NAMALWA (cell line): ENCODE data around the gene ANKRD13D.

Experiments used
- DNase-seq: peaks from one replicate; pipeline ENCODE4 v3.0.0-alpha.2; 2015; ENCODE audit warnings: low spot score

The ANKRD13D gene

DNA sequence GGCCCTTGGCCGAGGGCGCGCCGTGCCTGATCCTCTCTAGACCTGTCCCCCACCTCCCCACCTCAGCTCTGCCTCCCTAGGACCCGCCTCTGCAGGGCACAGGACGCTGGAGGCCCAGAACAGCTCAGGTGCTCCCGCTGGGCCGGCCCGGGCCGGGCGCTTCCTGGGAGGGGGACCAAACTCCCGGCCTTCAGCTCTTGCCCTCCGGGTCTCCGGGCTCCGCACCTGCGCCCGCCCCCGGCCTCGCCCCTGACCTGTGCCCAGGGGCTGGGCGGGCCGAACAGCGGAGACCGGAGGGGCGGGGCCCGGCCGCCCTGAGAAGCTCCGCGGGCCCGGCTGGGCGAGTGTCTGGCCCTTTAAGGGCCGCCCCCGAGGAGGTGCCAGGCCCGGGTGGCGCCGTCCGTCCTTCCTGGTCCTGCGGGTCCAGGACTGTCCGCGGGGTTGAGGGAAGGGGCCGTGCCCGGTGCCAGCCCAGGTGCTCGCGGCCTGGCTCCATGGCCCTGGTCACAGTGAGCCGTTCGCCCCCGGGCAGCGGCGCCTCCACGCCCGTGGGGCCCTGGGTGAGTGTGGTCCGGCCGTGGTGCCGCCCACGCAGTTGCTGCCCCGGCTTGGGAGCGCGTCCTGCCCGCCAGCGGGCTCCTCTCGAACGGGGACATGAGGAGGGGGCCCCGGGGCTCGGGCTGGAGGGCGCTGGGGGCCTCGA is 14.2 kb downstream of the ANKRD13D start, which contains the start of gene SSH3:
Gene SSH3, plus strand, starts transcription at position 399 of the 703 bp plus-strand sequence. Its CDS starts 96 bp downstream, at position 495.
- no peak for DNase-seq

DNA sequence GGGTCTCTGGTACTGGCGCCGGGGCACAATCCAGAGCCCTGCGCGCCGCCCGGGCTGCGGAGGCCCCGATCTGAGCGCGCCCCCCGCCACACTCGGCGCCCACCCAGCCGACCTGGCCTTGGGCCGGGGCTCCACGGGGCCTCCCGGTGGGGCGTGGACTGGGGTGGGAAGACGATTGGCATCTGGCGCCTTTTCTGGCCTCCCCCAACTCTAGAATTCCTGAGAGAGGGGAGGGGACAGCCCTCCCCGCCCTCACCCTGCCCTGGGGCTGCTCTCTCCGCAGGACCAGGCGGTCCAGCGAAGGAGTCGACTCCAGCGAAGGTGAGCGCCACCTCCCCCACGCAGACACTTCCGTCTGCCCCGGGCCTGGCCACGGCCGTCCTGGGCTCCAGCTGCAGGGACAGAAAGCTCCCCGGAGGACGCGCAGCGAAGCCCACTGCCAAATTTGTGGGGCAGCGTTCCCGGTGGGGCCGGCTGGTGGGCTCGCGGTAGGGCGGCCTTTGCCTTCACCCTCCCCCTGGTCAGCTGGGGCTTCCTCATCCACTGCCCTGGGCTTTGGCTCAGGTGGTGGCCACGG is 14.8 kb downstream of the ANKRD13D start:
- no peak for DNase-seq

DNA sequence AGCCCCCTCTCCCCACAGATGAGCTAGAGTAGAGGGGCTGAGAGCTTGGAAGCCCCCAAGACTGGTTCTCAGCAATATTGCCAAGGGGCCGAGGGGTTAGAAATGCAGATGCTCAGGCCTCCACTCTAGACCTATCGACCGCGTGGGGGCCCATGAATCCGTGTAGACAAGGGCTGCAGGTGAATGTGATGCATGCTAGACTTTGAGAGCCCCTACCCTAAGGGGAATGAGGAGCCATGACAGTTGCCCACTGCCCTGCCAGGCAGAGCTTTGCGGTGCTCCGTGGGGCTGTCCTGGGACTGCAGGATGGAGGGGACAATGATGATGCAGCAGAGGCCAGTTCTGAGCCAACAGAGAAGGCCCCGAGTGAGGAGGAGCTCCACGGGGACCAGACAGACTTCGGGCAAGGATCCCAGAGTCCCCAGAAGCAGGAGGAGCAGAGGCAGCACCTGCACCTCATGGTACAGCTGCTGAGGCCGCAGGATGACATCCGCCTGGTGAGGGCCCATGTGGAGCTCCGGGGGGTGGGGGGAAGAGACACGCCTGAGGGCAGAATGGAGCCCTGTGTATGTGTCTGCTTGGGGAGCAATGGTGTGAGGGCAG is 15.5 kb downstream of the ANKRD13D start:
- DNase-seq, result no peak

DNA sequence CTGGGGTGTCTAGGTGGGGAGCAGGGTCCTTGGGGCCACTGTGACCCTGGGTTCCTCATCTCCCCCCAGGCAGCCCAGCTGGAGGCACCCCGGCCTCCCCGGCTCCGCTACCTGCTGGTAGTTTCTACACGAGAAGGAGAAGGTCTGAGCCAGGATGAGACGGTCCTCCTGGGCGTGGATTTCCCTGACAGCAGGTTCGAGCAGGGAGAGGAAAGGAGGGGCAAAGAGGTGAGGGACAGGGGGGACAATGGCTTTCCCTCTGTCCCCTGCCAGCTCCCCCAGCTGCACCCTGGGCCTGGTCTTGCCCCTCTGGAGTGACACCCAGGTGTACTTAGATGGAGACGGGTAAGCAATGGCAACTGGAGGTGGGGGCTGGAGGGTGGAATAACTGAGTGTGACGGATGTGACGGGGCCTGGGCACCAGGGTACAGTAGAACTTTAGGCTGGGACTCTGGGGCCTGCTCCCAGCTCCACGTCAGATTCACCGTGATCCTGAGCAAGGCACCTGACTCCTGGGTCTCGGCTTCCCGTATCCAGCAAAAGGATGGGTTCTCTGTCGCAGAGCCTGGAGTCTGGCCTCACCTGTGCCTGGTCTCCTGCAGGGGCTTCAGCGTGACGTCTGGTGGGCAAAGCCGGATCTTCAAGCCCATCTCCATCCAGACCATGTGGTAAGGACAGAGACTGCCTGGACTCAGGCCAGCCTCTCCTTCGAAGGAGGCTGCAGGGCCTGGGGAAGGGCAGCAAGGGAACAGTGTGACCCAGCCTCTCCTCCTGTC is 17.9 kb downstream of the ANKRD13D start:
- no peak for DNase-seq

DNA sequence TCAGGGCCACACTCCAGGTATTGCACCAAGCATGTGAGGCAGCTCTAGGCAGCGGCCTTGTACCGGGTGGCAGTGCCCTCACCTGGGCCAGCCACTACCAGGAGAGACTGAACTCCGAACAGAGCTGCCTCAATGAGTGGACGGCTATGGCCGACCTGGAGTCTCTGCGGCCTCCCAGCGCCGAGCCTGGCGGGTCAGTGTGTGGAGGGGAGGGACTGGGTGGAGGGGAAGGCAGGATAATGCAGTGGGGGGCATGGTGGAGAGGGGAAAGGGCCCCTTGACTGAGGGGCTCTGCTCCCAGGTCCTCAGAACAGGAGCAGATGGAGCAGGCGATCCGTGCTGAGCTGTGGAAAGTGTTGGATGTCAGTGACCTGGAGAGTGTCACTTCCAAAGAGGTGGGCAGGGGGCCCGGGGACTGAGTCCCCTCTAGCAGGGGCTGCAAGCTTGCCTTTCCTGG is 18.5 kb downstream of the ANKRD13D start:
- no peak for DNase-seq

DNA sequence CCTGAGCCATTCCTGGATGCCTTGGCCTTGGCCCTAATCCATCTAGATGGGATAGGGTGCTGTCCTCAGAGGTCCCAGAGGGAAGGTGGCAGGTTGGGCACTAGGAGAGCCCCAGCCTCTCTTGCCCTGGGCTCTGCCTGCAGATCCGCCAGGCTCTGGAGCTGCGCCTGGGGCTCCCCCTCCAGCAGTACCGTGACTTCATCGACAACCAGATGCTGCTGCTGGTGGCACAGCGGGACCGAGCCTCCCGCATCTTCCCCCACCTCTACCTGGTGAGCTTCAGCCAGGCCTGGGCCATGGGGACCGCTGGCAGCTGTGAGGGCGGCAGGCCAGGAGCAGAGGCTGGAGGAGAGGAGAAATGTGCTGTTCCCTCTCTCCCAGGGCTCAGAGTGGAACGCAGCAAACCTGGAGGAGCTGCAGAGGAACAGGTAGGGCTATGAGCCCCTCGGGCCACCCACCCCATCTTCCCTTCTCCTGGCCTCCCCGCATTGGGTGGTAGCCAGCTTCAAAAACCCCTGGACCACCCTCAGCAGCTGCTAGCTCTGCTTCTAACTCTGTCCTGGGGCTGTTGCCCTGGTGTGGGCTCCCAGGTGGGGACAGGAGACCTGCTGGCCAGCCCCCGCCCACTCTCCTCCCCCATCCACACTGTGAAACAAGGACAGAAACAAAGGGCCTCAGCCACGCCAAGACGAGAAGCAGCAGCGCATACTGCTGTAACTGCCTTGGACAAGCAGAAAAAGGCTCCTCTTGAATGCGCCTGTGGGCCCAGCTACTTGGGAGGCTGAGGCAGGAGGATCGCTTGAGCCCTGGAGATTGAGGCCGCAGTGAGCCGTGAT is 19.1 kb downstream of the ANKRD13D start:
- no peak for DNase-seq

DNA sequence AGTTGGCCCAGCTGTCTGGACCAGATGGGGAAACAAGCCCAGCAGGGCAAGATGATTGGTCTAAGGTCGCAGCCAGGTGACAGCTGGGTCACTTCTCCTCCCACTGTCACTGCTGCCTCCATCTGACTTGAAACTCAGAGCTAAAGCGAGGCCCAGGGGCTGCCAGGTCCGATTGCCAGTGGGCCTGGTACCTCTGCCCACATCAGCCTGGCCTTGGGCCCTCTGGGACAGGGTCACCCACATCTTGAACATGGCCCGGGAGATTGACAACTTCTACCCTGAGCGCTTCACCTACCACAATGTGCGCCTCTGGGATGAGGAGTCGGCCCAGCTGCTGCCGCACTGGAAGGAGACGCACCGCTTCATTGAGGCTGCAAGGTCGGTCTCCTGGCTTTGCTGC is 20.1 kb downstream of the ANKRD13D start:
- DNase-seq, result peak; percentile 41

DNA sequence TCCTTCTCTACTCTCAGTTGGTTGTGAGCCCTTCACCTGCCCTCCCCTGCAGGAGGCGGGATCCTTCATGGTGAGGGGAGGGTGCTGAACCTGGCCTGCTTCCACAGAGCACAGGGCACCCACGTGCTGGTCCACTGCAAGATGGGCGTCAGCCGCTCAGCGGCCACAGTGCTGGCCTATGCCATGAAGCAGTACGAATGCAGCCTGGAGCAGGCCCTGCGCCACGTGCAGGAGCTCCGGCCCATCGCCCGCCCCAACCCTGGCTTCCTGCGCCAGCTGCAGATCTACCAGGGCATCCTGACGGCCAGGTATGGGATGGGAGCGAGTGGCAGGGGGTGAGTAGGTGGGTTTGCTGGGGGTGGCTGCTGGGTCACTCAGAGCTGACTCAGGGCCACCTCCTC is 20.6 kb downstream of the ANKRD13D start:
- DNase-seq, result no peak

DNA sequence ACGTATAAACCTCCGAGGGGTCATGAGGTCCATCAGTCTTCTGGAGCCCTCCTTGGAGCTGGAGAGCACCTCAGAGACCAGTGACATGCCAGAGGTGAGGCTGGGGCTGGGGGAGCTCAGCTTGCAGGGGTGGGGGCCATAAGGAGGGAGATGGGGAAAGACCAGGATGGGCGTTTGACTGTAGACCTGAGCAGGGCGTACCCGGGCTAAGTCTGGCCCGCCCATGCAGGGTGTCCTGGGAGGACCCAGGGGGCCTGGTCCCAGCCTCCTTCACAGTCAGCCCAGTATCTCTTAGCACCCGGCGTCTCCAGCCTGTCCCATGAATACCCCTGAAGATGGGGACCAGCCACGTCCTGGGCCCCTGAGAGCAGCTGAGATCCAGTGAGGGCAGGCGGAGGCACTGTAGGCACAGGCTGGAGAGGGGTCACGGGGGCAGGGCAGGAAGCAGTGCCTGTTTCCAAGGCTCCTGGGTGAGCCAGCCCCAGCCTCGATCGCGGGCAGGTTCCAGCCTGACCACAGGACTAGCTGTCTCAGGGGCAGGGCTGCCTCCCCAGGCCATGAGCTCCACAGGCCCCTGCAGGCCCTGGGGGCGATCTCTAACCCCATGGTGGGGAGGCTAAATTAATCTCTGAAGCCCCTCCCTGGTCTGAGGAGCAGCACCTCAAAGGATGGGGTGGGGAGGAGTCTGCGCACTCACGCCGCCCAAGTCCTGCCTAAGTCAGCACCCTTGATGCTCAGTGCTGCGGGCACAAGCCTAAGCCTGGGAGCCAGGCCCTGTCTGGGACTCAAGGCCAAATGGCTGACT is 21.3 kb downstream of the ANKRD13D start:
- no peak for DNase-seq

DNA sequence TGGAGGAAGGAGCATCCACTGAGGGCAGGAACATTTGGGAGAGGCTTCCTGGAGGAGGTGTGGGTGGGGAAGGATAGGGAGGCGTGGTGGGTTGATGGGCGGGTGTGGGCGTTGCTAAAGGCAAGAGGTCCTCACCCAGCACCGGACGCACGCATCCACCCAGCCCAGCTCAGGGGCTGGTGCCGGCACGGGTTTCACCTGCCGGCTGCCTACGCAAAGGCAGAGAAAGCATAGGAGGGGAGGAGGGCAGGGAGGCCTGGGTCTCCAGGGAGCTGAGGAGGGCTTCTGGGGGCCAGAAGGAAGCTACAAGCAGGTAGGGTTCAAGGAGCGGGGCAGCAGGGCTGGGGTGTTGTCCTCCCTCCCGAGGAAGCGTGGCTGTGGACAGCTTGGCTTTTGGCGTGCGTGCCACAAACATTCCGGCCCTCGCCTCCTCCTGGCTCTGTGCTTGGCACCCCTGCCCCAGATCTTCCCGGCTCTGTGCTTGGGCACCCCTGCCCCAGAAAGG is 22.0 kb downstream of the ANKRD13D start:
- DNase-seq, result no peak

DNA sequence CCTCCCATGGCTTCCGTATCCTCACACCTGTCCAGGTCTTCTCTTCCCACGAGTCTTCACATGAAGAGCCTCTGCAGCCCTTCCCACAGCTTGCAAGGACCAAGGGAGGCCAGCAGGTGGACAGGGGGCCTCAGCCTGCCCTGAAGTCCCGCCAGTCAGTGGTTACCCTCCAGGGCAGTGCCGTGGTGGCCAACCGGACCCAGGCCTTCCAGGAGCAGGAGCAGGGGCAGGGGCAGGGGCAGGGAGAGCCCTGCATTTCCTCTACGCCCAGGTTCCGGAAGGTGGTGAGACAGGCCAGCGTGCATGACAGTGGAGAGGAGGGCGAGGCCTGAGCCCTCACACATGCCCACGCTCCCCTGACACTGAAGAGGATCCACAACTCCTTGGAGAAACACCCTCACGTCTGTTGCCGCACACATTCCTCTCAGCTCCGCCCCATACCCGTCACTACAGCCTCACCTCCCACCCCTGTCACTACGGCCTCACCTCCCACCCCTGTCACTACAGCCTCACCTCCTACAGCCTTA is 22.5 kb downstream of the ANKRD13D start:
- no peak for DNase-seq

DNA sequence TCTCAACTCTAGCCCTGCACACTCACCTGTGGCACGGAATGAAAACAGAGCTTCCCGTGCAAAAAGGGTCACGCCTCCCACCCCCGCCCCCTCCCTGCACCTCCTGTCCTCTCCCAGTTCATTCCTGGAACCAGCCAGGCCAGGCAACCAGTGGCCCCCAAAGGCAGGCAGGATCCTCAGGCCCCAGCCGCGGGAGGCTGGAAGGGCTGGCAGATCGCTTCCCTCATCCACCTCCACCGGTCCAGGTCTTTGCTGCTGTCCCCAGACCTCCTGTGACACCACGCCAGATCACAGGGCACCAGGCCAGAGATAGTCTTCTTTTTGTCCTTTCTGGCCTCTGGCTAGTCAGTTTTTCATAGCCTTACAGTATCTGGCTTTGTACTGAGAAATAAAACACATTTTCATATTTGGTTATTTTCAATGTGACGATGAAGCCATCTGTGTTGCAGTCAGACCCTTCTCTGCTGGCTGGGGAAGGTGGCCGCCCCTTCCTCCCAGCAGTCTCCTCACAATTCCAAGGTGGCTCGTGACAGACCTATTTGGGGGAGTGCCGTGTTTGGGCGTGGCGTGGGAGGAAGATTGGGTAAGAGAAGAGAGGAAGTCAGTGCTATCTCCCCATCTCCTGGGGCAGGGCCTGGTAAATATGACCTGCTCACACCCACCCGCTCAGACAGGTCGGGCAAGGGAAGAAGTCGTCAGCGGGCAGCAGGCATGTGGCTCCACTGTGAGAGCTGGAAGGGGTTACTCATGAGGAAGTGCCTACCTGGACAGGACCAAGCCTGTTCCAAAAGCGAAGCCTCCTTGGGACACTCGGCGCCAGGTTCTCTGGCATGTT is 23.3 kb downstream of the ANKRD13D start:
- no peak for DNase-seq

DNA sequence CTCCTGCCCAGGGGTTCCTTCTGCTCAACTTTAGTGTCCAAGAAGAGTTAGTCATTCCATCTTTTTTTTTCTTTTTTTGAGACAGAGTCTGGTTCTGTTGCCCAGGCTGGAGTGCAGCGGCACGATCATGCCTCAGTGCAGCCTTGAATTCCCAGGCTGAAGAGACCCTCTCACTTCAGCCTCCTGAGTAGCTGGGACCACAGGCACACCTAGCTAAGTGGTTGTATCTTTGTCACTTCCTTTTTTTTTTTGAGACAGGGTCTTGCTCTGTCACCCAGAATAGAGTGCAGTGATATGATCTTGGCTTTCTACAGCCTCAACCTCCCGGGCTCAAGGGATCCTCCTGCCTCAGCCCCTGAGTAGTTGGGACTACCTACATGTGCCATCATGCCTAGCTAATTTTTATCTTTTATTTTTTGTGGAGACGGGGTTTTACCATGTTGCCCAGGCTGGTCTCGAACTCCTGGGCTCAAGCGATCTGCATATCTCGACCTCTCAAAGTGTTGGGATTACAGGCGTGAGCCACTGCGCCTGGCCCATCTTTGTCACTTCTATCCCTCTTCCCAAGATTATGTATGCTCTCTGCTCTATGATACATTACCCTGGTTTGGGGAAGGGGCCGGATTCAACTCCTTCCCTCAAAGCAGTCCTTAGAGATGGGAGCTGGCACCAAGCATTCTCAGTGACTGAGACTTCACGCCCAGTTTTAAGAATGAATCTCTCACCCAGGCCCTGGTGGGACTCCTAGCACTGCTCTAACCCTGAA is 24.2 kb downstream of the ANKRD13D start:
- DNase-seq, result no peak

DNA sequence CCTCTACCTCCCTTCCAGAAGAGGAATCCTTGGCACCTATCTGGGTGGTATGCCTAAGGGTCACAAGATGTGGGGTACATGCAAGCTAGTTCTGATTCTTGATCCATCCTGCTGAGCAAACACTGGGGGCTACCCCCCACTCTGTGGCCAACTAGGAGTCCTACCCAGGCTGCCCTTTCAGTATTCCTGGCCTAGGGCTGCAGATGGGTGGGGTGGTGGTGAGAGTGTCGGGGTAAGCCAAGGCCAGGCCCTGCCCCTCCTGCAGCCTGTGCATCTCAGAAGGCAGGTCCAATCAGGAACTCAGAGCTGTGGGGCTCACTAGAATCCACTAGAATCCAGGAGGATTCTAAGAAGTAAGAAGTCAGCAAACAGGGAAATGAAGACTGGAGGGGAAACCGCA is 25.1 kb downstream of the ANKRD13D start:
- DNase-seq, result no peak

DNA sequence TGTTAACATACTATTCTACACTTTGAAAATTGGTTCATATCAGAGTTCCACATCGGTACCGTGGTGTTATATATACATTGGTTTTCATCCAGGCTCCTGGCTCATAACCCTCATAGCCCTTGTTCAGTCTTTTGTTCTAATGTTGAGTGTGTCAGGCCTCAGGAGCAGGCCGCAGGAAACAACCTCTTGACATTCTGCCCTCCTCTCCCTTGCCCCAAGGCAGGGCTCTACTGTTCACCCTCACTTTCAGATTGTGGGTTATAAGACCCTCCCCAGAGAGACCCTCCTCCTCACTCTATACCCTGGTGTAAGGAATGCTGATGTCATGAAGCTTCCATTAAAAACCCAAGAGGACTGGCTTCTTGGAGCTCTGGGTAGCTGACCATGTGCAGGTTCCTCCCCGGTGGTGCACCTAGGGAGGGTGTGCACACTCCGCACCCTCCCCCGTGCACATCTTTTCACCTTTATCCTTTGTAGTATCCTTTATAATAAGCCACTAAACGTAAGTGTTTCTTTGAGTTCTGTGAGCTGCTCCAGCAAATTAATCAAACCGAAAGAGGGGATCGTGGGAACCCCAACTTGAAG is 26.3 kb downstream of the ANKRD13D start:
- DNase-seq, result no peak

DNA sequence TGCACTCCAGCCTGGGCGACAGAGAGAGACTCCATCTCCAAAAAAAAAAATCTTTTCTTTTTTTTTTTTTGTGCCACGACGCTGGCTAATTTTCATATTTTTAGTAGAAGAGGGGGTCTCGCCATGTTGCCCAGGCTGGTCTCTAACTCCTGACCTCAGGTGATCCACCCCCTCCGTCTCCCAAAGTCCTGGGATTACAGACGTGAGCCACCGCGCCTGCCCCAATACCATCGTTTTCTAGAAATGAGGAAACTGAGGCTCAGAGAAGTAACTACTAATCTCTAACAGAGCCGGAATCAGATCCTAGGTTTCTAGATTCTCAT is 27.7 kb downstream of the ANKRD13D start:
- no peak for DNase-seq

DNA sequence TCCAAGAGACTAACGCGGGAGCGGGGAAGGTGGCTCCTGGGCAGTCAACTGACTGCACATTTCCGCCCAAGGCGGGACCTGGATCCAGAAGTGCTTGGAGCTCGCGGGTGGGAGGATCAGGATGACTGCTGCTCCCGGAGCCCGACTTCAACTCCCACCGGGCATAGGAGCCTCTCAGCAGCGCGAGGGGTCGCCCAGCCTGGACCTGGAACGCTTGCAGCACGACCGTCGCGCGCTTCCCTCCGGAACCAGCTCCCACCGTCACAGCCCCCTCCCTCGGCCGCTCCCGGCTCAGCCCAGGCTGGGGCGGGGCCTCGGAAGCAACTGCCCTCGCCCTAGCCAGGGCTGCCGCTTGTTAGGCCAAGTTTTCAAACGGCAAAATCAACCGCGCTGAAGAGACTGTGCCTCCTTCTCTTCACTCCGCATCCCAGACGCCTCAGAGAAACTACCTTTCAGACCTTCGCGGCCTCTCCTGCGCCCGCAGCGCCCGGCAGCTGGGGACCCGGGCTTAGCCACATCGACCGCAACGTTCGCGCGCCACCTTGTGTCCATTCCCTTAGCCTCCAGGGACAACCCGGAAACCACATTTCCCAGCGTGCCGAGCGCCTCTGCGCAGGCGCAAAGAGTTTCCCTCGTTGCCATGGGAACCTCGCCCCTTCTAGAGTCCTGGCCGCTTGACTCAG is 28.2 kb downstream of the ANKRD13D start:
- DNase-seq, result peak; percentile 99
